DND-41 (cell line): ENCODE measurements around the gene TMPRSS3.

ENCODE experiments used
- ATAC-seq: fragments of 200-7000 bp; cut with Tn5 transposase; 3 replicates; pipeline ENCODE4 v1.9.1; 2021; ENCODE audit warnings: low read depth; ENCODE audit not compliant: insufficient read depth
- DNase-seq: peaks from one replicate; pipeline ENCODE4 v3.0.0-alpha.2; 2020
- H2AFZ ChIP-seq: 2 replicates; pipeline ENCODE4 v1.6.0; 2012; ENCODE audit warnings: low read depth, low read length
- H3K27ac ChIP-seq: 2 replicates; pipeline ENCODE4 v1.5.1; 2012; ENCODE audit warnings: low read length, inconsistent platforms
- H3K27me3 ChIP-seq: fragments of 200-600 bp; sonication (generic); 2 replicates; pipeline ENCODE4 v1.6.0; 2012; ENCODE audit warnings: low read length, mild to moderate bottlenecking, inconsistent platforms; ENCODE audit not compliant: insufficient read depth, poor library complexity
- H3K36me3 ChIP-seq: 2 replicates; pipeline ENCODE4 v1.5.1; 2012; ENCODE audit warnings: low read length, inconsistent platforms; ENCODE audit not compliant: insufficient read depth
- H3K4me1 ChIP-seq: 2 replicates; pipeline ENCODE4 v1.5.1; 2012; ENCODE audit warnings: mild to moderate bottlenecking, low read length; ENCODE audit not compliant: insufficient read depth
- H3K4me2 ChIP-seq: 2 replicates; pipeline ENCODE4 v1.6.0; 2012; ENCODE audit warnings: mild to moderate bottlenecking, moderate library complexity, low read length, inconsistent platforms; ENCODE audit not compliant: insufficient read depth
- H3K4me3 ChIP-seq, 2 experiments: fragments of 200-600 bp in 1 of 2; shearing (Covaris generic) in 1 of 2; 2 replicates each; pipeline ENCODE4 v1.5.1; 2012 to 2016; ENCODE audit warnings: inconsistent platforms in 2 of 2, low read length in 2 of 2, mild to moderate bottlenecking in 2 of 2, low read depth in 1 of 2, moderate library complexity in 1 of 2
- H3K79me2 ChIP-seq: 2 replicates; pipeline ENCODE4 v1.6.0; 2012; ENCODE audit warnings: low read length, inconsistent platforms; ENCODE audit not compliant: insufficient read depth
- H3K9ac ChIP-seq: 2 replicates; pipeline ENCODE4 v1.6.0; 2012; ENCODE audit warnings: low read depth, mild to moderate bottlenecking, inconsistent platforms, low read length, moderate library complexity
- H3K9me3 ChIP-seq: 2 replicates; pipeline ENCODE4 v1.5.1; 2012; ENCODE audit warnings: low read length, moderate library complexity, mild to moderate bottlenecking, inconsistent platforms; ENCODE audit not compliant: insufficient read depth, severe bottlenecking
- H4K20me1 ChIP-seq: 2 replicates; pipeline ENCODE4 v1.6.0; 2012; ENCODE audit warnings: low read length; ENCODE audit not compliant: insufficient read depth
- EZH2 ChIP-seq: IDR thresholded peaks from 3 replicates; pipeline ENCODE4 v1.6.1; 2012; ENCODE audit warnings: borderline replicate concordance, low read depth, mild to moderate bottlenecking, moderate library complexity, low read length, inconsistent platforms; ENCODE audit not compliant: severe bottlenecking
- TF ChIP-seq, protein P1 (sequence below): IDR thresholded peaks from 2 replicates; pipeline ENCODE4 v1.5.1; 2012; ENCODE audit warnings: borderline replicate concordance, low read length, moderate library complexity, mild to moderate bottlenecking; ENCODE audit not compliant: poor library complexity, severe bottlenecking; ENCODE audit errors: extremely low read depth

Gene TMPRSS3

GRCh38 chr21:42343101-42343500, 52.8 kb downstream of the TMPRSS3 start:
- Histone ChIP-seq H3K9ac (no peak overlapping the region), H3K27me3 (no peaks in the 10 kb centered on the region), H2AFZ (no peak overlapping the region), H3K4me2 (no peak overlapping the region), H3K4me1 (no peaks in the 10 kb centered on the region), H3K36me3 (no peaks in the 10 kb centered on the region), H3K9me3 (no peaks in the 10 kb centered on the region), H3K27ac (no peak overlapping the region), H3K79me2 (no peaks in the 10 kb centered on the region), H4K20me1 (no peaks in the 10 kb centered on the region), H3K4me3 (no peak overlapping the region)
- DNase-seq (no peak), ATAC-seq (no peak)
- TF ChIP-seq, protein P1, sequence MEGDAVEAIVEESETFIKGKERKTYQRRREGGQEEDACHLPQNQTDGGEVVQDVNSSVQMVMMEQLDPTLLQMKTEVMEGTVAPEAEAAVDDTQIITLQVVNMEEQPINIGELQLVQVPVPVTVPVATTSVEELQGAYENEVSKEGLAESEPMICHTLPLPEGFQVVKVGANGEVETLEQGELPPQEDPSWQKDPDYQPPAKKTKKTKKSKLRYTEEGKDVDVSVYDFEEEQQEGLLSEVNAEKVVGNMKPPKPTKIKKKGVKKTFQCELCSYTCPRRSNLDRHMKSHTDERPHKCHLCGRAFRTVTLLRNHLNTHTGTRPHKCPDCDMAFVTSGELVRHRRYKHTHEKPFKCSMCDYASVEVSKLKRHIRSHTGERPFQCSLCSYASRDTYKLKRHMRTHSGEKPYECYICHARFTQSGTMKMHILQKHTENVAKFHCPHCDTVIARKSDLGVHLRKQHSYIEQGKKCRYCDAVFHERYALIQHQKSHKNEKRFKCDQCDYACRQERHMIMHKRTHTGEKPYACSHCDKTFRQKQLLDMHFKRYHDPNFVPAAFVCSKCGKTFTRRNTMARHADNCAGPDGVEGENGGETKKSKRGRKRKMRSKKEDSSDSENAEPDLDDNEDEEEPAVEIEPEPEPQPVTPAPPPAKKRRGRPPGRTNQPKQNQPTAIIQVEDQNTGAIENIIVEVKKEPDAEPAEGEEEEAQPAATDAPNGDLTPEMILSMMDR, result no peak
- TF ChIP-seq EZH2, result no peak

GRCh38 chr21:42341776-42342542, 53.9 kb downstream of the TMPRSS3 start:
- H3K79me2 ChIP-seq, result no peaks in the 10 kb centered on the region
- H3K36me3 ChIP-seq, result no peaks in the 10 kb centered on the region
- no peak overlapping the region for H3K4me3 ChIP-seq
- no peak for ATAC-seq
- no peak for TF ChIP-seq EZH2
- TF ChIP-seq, protein P1, result no peak
- no peak overlapping the region for H3K9ac ChIP-seq
- no peaks in the 10 kb centered on the region for H3K4me1 ChIP-seq
- H2AFZ ChIP-seq, result no peak overlapping the region
- no peak overlapping the region for H3K4me2 ChIP-seq
- no peaks in the 10 kb centered on the region for H4K20me1 ChIP-seq
- DNase-seq, result no peak
- H3K27me3 ChIP-seq, result no peaks in the 10 kb centered on the region
- H3K9me3 ChIP-seq, result no peaks in the 10 kb centered on the region
- no peak overlapping the region for H3K27ac ChIP-seq

GRCh38 chr21:42340187-42341050, 55.4 kb downstream of the TMPRSS3 start:
- Histone ChIP-seq H3K4me3 (no peak overlapping the region), H3K27ac (no peak overlapping the region), H2AFZ (no peak overlapping the region), H3K36me3 (no peaks in the 10 kb centered on the region), H3K4me1 (no peaks in the 10 kb centered on the region), H3K27me3 (no peaks in the 10 kb centered on the region), H3K4me2 (no peak overlapping the region), H4K20me1 (no peaks in the 10 kb centered on the region), H3K9ac (no peak overlapping the region), H3K9me3 (no peaks in the 10 kb centered on the region), H3K79me2 (no peaks in the 10 kb centered on the region)
- ATAC-seq, result no peak
- TF ChIP-seq EZH2, result no peak
- TF ChIP-seq, protein P1, result no peak
- no peak for DNase-seq
